WERI-Rb-1 (cell line): ENCODE results near the gene CYP19A1.

ENCODE experiments used
- DNase-seq: peaks from one replicate; pipeline ENCODE4 v3.0.0-alpha.2; 2020
- H3K27ac ChIP-seq: fragments of 250-450 bp; sonication (Bioruptor Pico); 2 replicates; pipeline ENCODE4 v1.5.1; 2020; ENCODE audit warnings: mild to moderate bottlenecking, moderate library complexity
- H3K27me3 ChIP-seq: fragments of 250-450 bp; sonication (Bioruptor Pico); 2 replicates; pipeline ENCODE4 v1.5.1; 2021; ENCODE audit warnings: mild to moderate bottlenecking, low read depth, moderate library complexity; ENCODE audit not compliant: insufficient read depth, severe bottlenecking
- H3K36me3 ChIP-seq: fragments of 250-450 bp; sonication (Bioruptor Pico); 2 replicates; pipeline ENCODE4 v1.5.1; 2020; ENCODE audit warnings: mild to moderate bottlenecking, moderate library complexity
- H3K4me3 ChIP-seq: 2 replicates; pipeline ENCODE4 v1.5.1; 2011; ENCODE audit warnings: low read depth, mild to moderate bottlenecking, control low read depth, low read length
- H3K9me3 ChIP-seq: fragments of 250-450 bp; sonication (Bioruptor Pico); 2 replicates; pipeline ENCODE4 v1.5.1; 2021; ENCODE audit warnings: mild to moderate bottlenecking, moderate library complexity; ENCODE audit not compliant: severe bottlenecking
- CTCF ChIP-seq: IDR thresholded peaks from 2 replicates; pipeline ENCODE4 v1.5.1; 2011; ENCODE audit warnings: low read depth, mild to moderate bottlenecking, control low read depth, inconsistent platforms, low read length

The CYP19A1 gene

GRCh38 chr15:51310064-51310463 is 28.3 kb downstream of the CYP19A1 start:
- Histone ChIP-seq H3K9me3 (no peaks in the 10 kb centered on the region), H3K4me3 (no peak overlapping the region), H3K27ac (no peak overlapping the region; the same call in 1 of the 2 replicates), H3K36me3 (no peaks in the 10 kb centered on the region), H3K27me3 (no peaks in the 10 kb centered on the region)
- no peak for TF ChIP-seq CTCF
- no peak for DNase-seq

GRCh38 chr15:51307811-51308210 is 30.6 kb downstream of the CYP19A1 start:
- no peak overlapping the region for H3K4me3 ChIP-seq
- no peak for TF ChIP-seq CTCF
- H3K9me3 ChIP-seq = no peaks in the 10 kb centered on the region
- no peak for DNase-seq
- no peaks in the 10 kb centered on the region for H3K36me3 ChIP-seq
- no peaks in the 10 kb centered on the region for H3K27me3 ChIP-seq
- no peak overlapping the region; the same call in 1 of the 2 replicates for H3K27ac ChIP-seq

- no peaks in the 10 kb centered on the region for H3K36me3 ChIP-seq
- no peak overlapping the region for H3K4me3 ChIP-seq
- DNase-seq = no peak
- no peak overlapping the region for H3K27ac ChIP-seq
- no peak for TF ChIP-seq CTCF
- H3K27me3 ChIP-seq = no peaks in the 10 kb centered on the region
- H3K9me3 ChIP-seq = no peaks in the 10 kb centered on the region
These were observed 31.1 kb downstream of the CYP19A1 start for GRCh38 chr15:51307325-51307724.

- no peak for DNase-seq
- Histone ChIP-seq H3K36me3 (no peaks in the 10 kb centered on the region), H3K27ac (peak overlapping the region; percentile 37; the same call in 1 of the 2 replicates), H3K27me3 (no peaks in the 10 kb centered on the region), H3K4me3 (no peak overlapping the region), H3K9me3 (no peaks in the 10 kb centered on the region)
- TF ChIP-seq CTCF = no peak
These were observed 34.9 kb downstream of the CYP19A1 start for GRCh38 chr15:51303462-51303980.

- Histone ChIP-seq H3K27ac (no peak overlapping the region), H3K9me3 (no peaks in the 10 kb centered on the region), H3K27me3 (no peaks in the 10 kb centered on the region), H3K4me3 (no peak overlapping the region), H3K36me3 (no peaks in the 10 kb centered on the region)
- no peak for TF ChIP-seq CTCF
- no peak for DNase-seq
These were observed 35.9 kb downstream of the CYP19A1 start for GRCh38 chr15:51302480-51302879.
